ENCODE results near the gene USP31.

USP31 gene

GRCh38 chr16:23081675-23082119 is 67.6 kb downstream of the USP31 start:
- H3K4me3 ChIP-seq (ENCODE audit: low read depth, low read length) = no peak overlapping the region
- DNase-seq = no peak
- no peaks in the 10 kb centered on the region for H3K9me3 ChIP-seq
- no peaks in the 10 kb centered on the region for H3K27me3 ChIP-seq
- no peaks in the 10 kb centered on the region; the same call in none of the 2 replicates for H3K4me1 ChIP-seq
- H3K36me3 ChIP-seq = peaks cover 29% of the 10 kb centered on the region
- TF ChIP-seq, protein P1, sequence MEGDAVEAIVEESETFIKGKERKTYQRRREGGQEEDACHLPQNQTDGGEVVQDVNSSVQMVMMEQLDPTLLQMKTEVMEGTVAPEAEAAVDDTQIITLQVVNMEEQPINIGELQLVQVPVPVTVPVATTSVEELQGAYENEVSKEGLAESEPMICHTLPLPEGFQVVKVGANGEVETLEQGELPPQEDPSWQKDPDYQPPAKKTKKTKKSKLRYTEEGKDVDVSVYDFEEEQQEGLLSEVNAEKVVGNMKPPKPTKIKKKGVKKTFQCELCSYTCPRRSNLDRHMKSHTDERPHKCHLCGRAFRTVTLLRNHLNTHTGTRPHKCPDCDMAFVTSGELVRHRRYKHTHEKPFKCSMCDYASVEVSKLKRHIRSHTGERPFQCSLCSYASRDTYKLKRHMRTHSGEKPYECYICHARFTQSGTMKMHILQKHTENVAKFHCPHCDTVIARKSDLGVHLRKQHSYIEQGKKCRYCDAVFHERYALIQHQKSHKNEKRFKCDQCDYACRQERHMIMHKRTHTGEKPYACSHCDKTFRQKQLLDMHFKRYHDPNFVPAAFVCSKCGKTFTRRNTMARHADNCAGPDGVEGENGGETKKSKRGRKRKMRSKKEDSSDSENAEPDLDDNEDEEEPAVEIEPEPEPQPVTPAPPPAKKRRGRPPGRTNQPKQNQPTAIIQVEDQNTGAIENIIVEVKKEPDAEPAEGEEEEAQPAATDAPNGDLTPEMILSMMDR (IDR thresholded peaks at IDR 0.05; ENCODE audit: low read depth, low read length) = peak; percentile 3; the same call in 1 of the 2 replicates

GRCh38 chr16:23080747-23081146 is 68.5 kb downstream of the USP31 start:
- Histone ChIP-seq H3K9me3 (no peaks in the 10 kb centered on the region), H3K4me3 (ENCODE audit: low read depth, low read length) (no peak overlapping the region), H3K27me3 (no peaks in the 10 kb centered on the region), H3K4me1 (no peaks in the 10 kb centered on the region; the same call in none of the 2 replicates), H3K36me3 (peaks cover 29% of the 10 kb centered on the region)
- DNase-seq = no peak
- TF ChIP-seq, protein P1 (IDR thresholded peaks at IDR 0.05; ENCODE audit: low read depth, low read length) = no peak

- no peaks in the 10 kb centered on the region for H3K9me3 ChIP-seq
- H3K36me3 ChIP-seq = peaks cover 29% of the 10 kb centered on the region
- no peak for DNase-seq
- no peak overlapping the region for H3K4me3 ChIP-seq (ENCODE audit: low read depth, low read length)
- no peaks in the 10 kb centered on the region for H3K27me3 ChIP-seq
- H3K4me1 ChIP-seq = no peaks in the 10 kb centered on the region; the same call in none of the 2 replicates
- TF ChIP-seq, protein P1 (IDR thresholded peaks at IDR 0.05; ENCODE audit: low read depth, low read length) = no peak
These were observed 68.9 kb downstream of the USP31 start for GRCh38 chr16:23080329-23080728.

GRCh38 chr16:23079675-23080301 is 69.5 kb downstream of the USP31 start:
- H3K36me3 ChIP-seq = peaks cover 29% of the 10 kb centered on the region

DNA sequence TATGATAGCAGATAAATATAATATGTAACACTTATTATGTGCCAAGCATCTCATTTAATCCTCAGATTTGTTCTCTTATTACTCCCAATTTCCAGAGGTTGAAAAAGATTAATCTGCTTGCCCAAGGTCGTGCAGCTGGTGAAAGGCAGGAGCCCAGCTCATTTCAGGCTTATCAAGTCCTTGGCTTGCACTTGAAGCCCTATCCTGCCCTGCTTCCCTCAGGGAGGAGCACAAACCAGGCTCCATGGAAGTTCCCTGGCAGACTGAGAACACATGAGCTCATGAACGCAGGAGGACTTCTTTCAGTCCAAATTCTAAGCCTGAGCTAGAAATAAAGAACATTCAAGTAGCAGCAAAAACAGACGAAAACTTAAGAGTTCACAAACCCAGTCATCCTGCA is 74.8 kb downstream of the USP31 start:
- Histone ChIP-seq H3K4me1 (peaks cover 12% of the 10 kb centered on the region), H3K4me3 (ENCODE audit: low read depth, low read length) (no peak overlapping the region)

More at GRCh38 chr16:23079675-23080301, 69.5 kb downstream of the USP31 start:
- TF ChIP-seq, protein P1 (IDR thresholded peaks at IDR 0.05; ENCODE audit: low read depth, low read length) = no peak
- no peaks in the 10 kb centered on the region; the same call in none of the 2 replicates for H3K4me1 ChIP-seq
- H3K27me3 ChIP-seq = no peaks in the 10 kb centered on the region
- no peak for DNase-seq
- H3K4me3 ChIP-seq (ENCODE audit: low read depth, low read length) = no peak overlapping the region
- H3K9me3 ChIP-seq = no peaks in the 10 kb centered on the region

More for the DNA sequence above, 74.8 kb downstream of the USP31 start:
- TF ChIP-seq, protein P1 (IDR thresholded peaks at IDR 0.05; ENCODE audit: low read depth, low read length) = no peak
- Histone ChIP-seq H3K27me3 (no peaks in the 10 kb centered on the region), H3K9me3 (no peaks in the 10 kb centered on the region), H3K36me3 (peaks cover 33% of the 10 kb centered on the region)
- no peak for DNase-seq

All from BE2C (cell line).